H1 (cell line): ENCODE measurements around the gene KLF4. TPM values are rescaled to one million over a fixed set of nuclear protein-coding genes. Genes with fewer than 3 reads are reported as not detected.

ENCODE experiments used
- BACH1 ChIP-seq: IDR thresholded peaks from 2 replicates; pipeline ENCODE4 v1.6.1; 2012; ENCODE audit warnings: low read length, improper control_type of control experiment
- FOSL1 ChIP-seq: IDR thresholded peaks from 2 replicates; pipeline ENCODE4 v1.6.1; 2011; ENCODE audit warnings: mild to moderate bottlenecking, low read depth, low read length, moderate library complexity; ENCODE audit not compliant: insufficient read depth
- POU5F1 ChIP-seq: IDR thresholded peaks from 2 replicates; pipeline ENCODE4 v1.6.1; 2011; ENCODE audit warnings: low read depth, mild to moderate bottlenecking, low read length, moderate library complexity
- polyA plus RNA-seq, 7 experiments: library from polyadenylated mRNA; depleted of rRNA in 3 of 7; stranded (reverse) in 5 of 7; unstranded in 2 of 7; fragments of >200 nt in 5 of 7; fragments of 200-250 nt in 2 of 7; gene quantifications; 1 replicate in 5 of 7; 2 replicates in 1 of 7; 4 replicates in 1 of 7; pipeline versions ENCODE4 v1.2.1 to v1.2.3, GENCODE V29; 2011 to 2013; ENCODE audit warnings: missing spikeins in 2 of 7, mixed read lengths in 2 of 7
- total RNA-seq: library from RNA; stranded (reverse); fragmentation: NEBNext Ultra II Directional; extraction: Animal tissue kit (Norgen Biotek cat#: 25700); gene quantifications from 2 replicates; pipeline ENCODE4 v1.2.1, GENCODE V29; 2021
- TF ChIP-seq, protein P1 (sequence below): IDR thresholded peaks from 2 replicates; pipeline ENCODE4 v1.6.1; 2011; ENCODE audit warnings: low read length, improper control_type of control experiment

KLF4 gene
- total and polyA plus RNA-seq, 2 of the 8 experiments (the other 6 are each of a cell fraction or from before 2014, with no cell fraction given) = 0.77 to 2.8 TPM

DNA sequence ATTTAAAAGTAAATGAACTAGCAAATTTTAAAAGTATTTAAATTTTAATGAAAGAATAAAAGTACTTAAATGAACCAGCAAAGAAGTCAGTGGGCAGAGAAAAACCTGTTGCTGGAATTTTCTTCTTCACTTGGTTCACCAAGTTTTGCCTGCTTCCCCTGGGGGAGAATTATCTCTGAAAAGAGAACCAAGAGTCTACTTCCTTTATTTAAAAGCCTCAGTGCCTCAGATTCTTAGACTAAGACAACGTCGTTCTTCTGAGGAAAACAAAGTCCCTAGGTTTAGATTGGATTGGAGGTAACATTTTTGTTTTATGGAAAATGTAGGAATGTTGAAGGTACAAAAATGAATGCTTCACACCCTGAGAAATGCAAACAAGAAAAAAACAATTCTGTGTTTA is 7.4 kb upstream of the KLF4 start (continued):
- TF ChIP-seq, protein P1, sequence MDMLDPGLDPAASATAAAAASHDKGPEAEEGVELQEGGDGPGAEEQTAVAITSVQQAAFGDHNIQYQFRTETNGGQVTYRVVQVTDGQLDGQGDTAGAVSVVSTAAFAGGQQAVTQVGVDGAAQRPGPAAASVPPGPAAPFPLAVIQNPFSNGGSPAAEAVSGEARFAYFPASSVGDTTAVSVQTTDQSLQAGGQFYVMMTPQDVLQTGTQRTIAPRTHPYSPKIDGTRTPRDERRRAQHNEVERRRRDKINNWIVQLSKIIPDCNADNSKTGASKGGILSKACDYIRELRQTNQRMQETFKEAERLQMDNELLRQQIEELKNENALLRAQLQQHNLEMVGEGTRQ = no peak
- TF ChIP-seq BACH1 (no peak), FOSL1 (no peak), POU5F1 (no peak)
